Right lobe of liver (tissue), 4 donors: ENCODE measurements around the gene ARHGEF10L.

Experiments
- CTCF ChIP-seq, 4 donors: fragments of 200-600 bp in 3 of 4; fragments of 450-650 bp in 1 of 4; IDR thresholded peaks; one replicate each; pipeline versions ENCODE4 v1.5.1 to v1.8.0; 2016 to 2022; ENCODE audit warnings: antibody characterized with exemption in 4 of 4, mild to moderate bottlenecking in 2 of 4
- POLR2A ChIP-seq: fragments of 450-650 bp; IDR thresholded peaks from one replicate; pipeline ENCODE4 v1.6.1; 2017; ENCODE audit warnings: antibody characterized with exemption, mild to moderate bottlenecking
- donor health status: DM: no; HTN: no; CAD: no.
- donor health status: DM: no; HTN: no; CAD: no.
- donor health status: DM: no; HTN: yes; CAD: no.

- TF ChIP-seq CTCF (IDR thresholded peaks at IDR 0.05) (no peak), POLR2A (no peak)
Observed at GRCh38 chr1:17664322-17664721, 124.8 kb downstream of the ARHGEF10L start.
